Neural progenitor cell (in vitro differentiated cells): ENCODE results near the gene PIK3CB.

Experiments
- EZH2 ChIP-seq: fragments of 200-600 bp; sonication (generic); IDR thresholded peaks from 2 replicates; pipeline ENCODE4 v1.6.1; 2017; ENCODE audit warnings: antibody characterized with exemption, mild to moderate bottlenecking, moderate library complexity
- TF ChIP-seq, protein P1 (sequence below): fragments of 200-600 bp; sonication (generic); IDR thresholded peaks from 2 replicates; pipeline ENCODE4 v1.5.1; 2017; ENCODE audit warnings: antibody characterized with exemption, mild to moderate bottlenecking

GRCh38 chr3:138642927-138643253 lies 191.8 kb downstream of the PIK3CB start:
- TF ChIP-seq, protein P1, sequence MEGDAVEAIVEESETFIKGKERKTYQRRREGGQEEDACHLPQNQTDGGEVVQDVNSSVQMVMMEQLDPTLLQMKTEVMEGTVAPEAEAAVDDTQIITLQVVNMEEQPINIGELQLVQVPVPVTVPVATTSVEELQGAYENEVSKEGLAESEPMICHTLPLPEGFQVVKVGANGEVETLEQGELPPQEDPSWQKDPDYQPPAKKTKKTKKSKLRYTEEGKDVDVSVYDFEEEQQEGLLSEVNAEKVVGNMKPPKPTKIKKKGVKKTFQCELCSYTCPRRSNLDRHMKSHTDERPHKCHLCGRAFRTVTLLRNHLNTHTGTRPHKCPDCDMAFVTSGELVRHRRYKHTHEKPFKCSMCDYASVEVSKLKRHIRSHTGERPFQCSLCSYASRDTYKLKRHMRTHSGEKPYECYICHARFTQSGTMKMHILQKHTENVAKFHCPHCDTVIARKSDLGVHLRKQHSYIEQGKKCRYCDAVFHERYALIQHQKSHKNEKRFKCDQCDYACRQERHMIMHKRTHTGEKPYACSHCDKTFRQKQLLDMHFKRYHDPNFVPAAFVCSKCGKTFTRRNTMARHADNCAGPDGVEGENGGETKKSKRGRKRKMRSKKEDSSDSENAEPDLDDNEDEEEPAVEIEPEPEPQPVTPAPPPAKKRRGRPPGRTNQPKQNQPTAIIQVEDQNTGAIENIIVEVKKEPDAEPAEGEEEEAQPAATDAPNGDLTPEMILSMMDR, result no peak
- TF ChIP-seq EZH2, result no peak
